Lower lobe of right lung (tissue), 2 donors: ENCODE results near the gene CDK4. TPM values are rescaled to one million over a fixed set of nuclear protein-coding genes. Genes with fewer than 3 reads are reported as not detected.

Source experiments
- ATAC-seq, 2 donors: fragments of 200-7000 bp; cut with Tn5 transposase; one replicate each; pipeline ENCODE4 v1.9.1; 2020 to 2022; ENCODE audit warnings: mild to moderate bottlenecking in 2 of 2, moderate library complexity in 2 of 2
- DNase-seq: peaks from one replicate; pipeline ENCODE4 v3.0.0-alpha.2; 2020
- H3K27ac ChIP-seq: fragments of 200-600 bp; one replicate; pipeline ENCODE4 v1.8.0; 2022
- H3K27me3 ChIP-seq: fragments of 200-600 bp; one replicate; pipeline ENCODE4 v1.8.0; 2022; ENCODE audit warnings: low read depth
- H3K36me3 ChIP-seq: fragments of 200-600 bp; one replicate; pipeline ENCODE4 v1.8.0; 2022; ENCODE audit warnings: mild to moderate bottlenecking
- H3K4me1 ChIP-seq: fragments of 200-600 bp; one replicate; pipeline ENCODE4 v1.8.0; 2022
- H3K4me3 ChIP-seq: fragments of 200-600 bp; one replicate; pipeline ENCODE4 v1.8.0; 2022; ENCODE audit warnings: mild to moderate bottlenecking
- H3K9me3 ChIP-seq: fragments of 200-600 bp; one replicate; pipeline ENCODE4 v1.8.0; 2022
- intact Hi-C: fragments of 100-400 bp; cut with DNase I; formaldehyde crosslinking; loops from one replicate; pipeline ENCODE4 v1.11.0; 2022
- total RNA-seq: library from RNA; stranded (reverse); fragmentation: NEBNext Ultra II Directional; extraction: Animal tissue kit (Norgen Biotek cat#: 25700); gene quantifications from one replicate; pipeline ENCODE4 v1.2.1, GENCODE V29; 2021
- TF ChIP-seq, protein P1 (sequence below): fragments of 200-600 bp; IDR thresholded peaks from one replicate; pipeline ENCODE4 v1.8.0; 2022; ENCODE audit warnings: antibody characterized with exemption, mild to moderate bottlenecking
- donor health status: DM: no; HTN: yes; CAD: no; lungs with severe emphysema.

The CDK4 gene
- total RNA-seq, 1 donor from 2014 or later = 68.4 TPM

DNA sequence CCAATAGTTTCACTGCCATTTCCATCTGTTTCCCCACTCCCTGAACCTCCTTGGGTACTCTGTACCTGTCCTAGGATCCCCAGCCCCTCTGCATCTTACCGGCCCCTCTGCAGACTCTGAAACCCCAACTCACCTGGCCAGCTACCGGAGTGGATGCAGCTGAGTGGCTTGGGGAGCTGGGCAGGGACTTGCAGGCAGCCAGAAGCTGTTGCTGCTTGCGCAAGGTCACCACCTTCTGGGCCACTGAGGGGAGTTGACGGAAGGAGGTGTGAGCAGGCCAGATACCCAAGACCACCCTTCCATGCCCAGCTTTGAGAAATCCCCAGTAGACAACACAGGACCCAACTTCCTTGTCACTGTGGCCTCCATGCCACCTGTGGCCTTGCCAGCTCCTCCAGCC is 19.8 kb downstream of the CDK4 start:
- Histone ChIP-seq H3K36me3 (peaks cover 9% of the 10 kb centered on the region), H3K27me3 (peaks cover 44% of the 10 kb centered on the region), H3K9me3 (no peaks in the 10 kb centered on the region), H3K4me1 (peaks cover 18% of the 10 kb centered on the region), H3K27ac (no peak overlapping the region), H3K4me3 (no peak overlapping the region)
- DNase-seq = no peak
- ATAC-seq = no peak
- TF ChIP-seq, protein P1, sequence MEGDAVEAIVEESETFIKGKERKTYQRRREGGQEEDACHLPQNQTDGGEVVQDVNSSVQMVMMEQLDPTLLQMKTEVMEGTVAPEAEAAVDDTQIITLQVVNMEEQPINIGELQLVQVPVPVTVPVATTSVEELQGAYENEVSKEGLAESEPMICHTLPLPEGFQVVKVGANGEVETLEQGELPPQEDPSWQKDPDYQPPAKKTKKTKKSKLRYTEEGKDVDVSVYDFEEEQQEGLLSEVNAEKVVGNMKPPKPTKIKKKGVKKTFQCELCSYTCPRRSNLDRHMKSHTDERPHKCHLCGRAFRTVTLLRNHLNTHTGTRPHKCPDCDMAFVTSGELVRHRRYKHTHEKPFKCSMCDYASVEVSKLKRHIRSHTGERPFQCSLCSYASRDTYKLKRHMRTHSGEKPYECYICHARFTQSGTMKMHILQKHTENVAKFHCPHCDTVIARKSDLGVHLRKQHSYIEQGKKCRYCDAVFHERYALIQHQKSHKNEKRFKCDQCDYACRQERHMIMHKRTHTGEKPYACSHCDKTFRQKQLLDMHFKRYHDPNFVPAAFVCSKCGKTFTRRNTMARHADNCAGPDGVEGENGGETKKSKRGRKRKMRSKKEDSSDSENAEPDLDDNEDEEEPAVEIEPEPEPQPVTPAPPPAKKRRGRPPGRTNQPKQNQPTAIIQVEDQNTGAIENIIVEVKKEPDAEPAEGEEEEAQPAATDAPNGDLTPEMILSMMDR = no peak
- intact Hi-C loops = no loop called here

DNA sequence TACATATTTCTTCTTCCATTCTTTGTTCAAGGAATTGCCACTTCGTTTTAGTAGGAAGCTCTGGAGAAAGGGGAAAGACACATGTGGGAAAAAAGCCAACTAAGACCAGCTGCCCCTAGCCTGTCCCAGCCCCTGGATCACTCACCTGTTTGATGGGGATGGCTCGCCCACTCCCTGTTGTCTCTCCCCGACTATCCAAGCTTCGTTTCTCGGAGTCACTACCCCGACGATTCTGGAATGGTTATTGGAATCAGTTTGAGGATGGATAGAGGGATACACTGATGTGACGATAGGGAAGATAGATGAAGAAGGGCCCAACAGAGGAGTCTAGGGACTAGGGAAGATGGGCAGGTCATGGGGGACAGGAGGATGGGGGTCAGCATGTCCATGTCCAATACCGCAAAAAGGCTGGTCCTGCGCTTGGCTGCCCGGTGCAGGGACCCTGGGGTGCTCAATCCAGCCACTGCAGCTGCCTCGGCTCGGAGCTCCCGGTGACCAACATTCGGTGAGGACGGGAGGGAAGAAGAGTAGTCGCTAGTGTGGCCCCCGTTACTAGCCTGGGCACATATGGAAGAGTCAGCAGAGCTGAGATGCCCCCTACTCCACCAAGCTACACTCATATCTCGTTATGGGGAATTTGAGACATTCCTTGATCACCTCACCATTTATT is 20.6 kb downstream of the CDK4 start:
- peaks cover 37% of the 10 kb centered on the region for H3K27me3 ChIP-seq
- peaks cover 12% of the 10 kb centered on the region for H3K4me1 ChIP-seq
- intact Hi-C loops = no loop called here
- H3K36me3 ChIP-seq = peaks cover 9% of the 10 kb centered on the region
- H3K4me3 ChIP-seq = no peak overlapping the region
- no peak overlapping the region for H3K27ac ChIP-seq
- TF ChIP-seq, protein P1 = no peak
- DNase-seq (no peak), ATAC-seq (no peak)
- H3K9me3 ChIP-seq = no peaks in the 10 kb centered on the region

DNA sequence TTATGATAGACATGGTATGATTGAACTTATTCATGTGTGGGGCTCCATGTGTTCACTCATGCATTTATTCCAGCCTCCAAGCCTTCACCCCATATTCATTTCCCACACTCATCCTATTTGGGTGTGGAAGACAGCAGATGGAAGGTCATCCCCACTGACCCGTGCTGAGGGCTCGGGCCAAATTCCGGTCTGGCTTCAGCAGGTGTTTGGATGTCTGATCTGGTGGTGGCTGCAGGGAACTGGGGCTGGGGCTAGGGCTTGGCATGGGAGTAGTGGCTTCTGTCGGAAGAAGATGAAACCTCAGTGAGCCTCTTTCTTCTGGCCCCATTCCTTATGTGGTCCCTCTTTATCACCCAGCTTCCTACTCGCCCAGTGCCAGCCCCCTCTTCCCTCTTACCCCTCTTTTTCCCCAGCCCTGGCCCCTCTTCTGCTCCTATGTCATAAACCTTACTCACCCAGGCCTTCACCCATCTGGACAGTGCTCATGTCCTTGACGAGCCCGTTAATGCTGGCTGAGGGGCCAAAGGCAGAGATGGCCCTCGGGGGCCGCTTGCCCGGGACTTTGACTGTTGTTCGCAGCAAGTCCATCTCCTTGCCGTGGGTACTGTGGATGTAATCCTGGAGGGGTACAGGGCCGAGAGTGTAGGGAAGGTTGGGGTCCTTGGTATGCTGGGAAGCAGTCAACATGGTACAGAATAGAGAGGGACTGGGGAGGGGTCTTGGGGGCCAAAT is 21.6 kb downstream of the CDK4 start:
- ATAC-seq (no peak), DNase-seq (no peak)
- TF ChIP-seq, protein P1 = no peak
- Histone ChIP-seq H3K27me3 (peaks cover 28% of the 10 kb centered on the region), H3K27ac (no peak overlapping the region), H3K4me3 (no peak overlapping the region), H3K36me3 (peaks cover 9% of the 10 kb centered on the region), H3K9me3 (no peaks in the 10 kb centered on the region), H3K4me1 (peaks cover 9% of the 10 kb centered on the region)
- intact Hi-C loops = no loop called here

DNA sequence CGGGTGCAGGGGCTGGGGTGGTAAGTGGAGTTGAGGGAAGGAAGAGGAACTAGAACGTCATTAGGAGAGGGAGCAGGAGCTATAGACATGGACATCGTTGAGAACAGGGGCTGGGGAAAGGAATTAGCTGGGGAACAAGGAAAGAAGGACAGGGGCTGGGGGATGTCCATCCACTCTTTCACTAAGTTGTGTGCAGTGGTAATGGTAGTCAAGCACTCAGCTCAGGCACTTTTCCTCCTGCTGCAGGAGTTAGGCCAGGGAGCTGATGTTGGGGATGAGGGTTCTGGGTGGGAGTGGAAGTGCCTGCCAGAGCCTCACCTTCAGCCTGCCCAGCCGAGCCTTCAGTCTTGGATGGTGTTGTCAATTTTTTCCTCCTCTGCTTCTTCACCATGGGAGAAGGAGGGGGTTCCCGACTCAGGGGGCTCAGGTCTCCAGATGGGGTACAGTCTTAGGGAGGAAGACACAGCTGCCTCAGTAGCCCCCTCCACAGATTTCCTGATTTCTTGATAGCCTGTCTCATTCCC is 22.7 kb downstream of the CDK4 start:
- TF ChIP-seq, protein P1 = no peak
- no peak for DNase-seq

DNA sequence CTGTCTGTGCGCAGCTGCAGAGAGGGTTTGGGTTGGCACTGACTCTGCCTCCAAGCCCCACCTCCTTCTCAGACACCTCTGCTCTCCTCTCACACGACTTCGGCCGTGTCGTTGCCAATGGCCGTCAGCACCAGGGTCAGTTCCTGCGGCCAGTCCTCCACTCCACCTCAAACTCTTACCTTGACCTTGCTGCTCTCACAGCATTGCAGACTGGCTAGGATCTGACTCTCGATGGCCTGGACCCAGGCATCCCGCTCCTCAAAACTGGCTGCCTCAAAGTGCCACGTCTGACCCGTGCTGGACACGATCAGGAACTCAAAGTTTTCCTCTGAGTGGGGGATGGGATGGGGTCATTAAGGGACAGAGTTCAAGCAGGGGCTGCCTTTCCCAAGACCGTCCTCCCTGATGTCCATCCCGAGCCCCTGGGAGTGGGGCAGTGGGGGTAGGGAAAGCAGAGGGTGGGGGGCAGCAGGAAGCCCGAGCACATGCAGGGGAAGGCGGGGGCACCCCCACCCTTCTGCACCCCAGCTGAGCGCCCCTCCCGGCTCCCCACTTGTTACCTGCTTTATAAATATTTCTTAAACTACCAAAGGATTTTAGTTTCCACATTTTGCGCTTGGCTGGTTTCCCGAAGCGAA is 24.2 kb downstream of the CDK4 start:
- Histone ChIP-seq H3K9me3 (no peaks in the 10 kb centered on the region), H3K36me3 (peaks cover 8% of the 10 kb centered on the region), H3K27me3 (peaks cover 7% of the 10 kb centered on the region), H3K27ac (no peak overlapping the region), H3K4me3 (no peak overlapping the region), H3K4me1 (peaks cover 8% of the 10 kb centered on the region)
- intact Hi-C loops = no loop called here
- ATAC-seq (peak; percentile 1 to 28), DNase-seq (no peak)
- TF ChIP-seq, protein P1 = no peak

More for the DNA sequence above, 22.7 kb downstream of the CDK4 start:
- intact Hi-C loops = no loop called here
- no peak for ATAC-seq
- Histone ChIP-seq H3K27ac (no peak overlapping the region), H3K4me1 (peaks cover 8% of the 10 kb centered on the region), H3K9me3 (no peaks in the 10 kb centered on the region), H3K4me3 (no peak overlapping the region), H3K27me3 (peaks cover 20% of the 10 kb centered on the region), H3K36me3 (peaks cover 9% of the 10 kb centered on the region)
